ENCODE measurements around the gene CERS1. TPM values are rescaled to one million over a fixed set of nuclear protein-coding genes. Genes with fewer than 3 reads are reported as not detected.

CERS1 gene
- total RNA-seq, 1 experiment from 2014 or later: 0.96 TPM

- H3K9me3 ChIP-seq (ENCODE audit: control insufficient read depth in 1 of 2, insufficient read depth in 1 of 2, low read depth in 1 of 2, low read length in 2 of 2): no peaks in the 10 kb centered on the region
- no peak overlapping the region for H3K9ac ChIP-seq (ENCODE audit: low read length)
- no peaks in the 10 kb centered on the region for H4K20me1 ChIP-seq (ENCODE audit: insufficient read depth)
- peaks cover 6 to 15% of the 10 kb centered on the region in 2 experiments; a peak in 3 of 4 replicates for H3K4me1 ChIP-seq (ENCODE audit: control insufficient read depth in 1 of 2, insufficient read depth in 2 of 2, low read length in 2 of 2)
- H3K79me2 ChIP-seq (ENCODE audit: insufficient read depth, low read length): no peaks in the 10 kb centered on the region
- intact Hi-C loops (cut with micrococcal nuclease): no loop called here
- peak overlapping the region; percentile 39; the same call in 1 of the 2 replicates for H3K27ac ChIP-seq (ENCODE audit: low read depth, low read length)
- peak overlapping the region; percentile 74 for H3K4me2 ChIP-seq (ENCODE audit: low read length)
- CTCF ChIA-PET: no interaction called here
- H2AFZ ChIP-seq (ENCODE audit: low read depth, low read length, poor library complexity, severe bottlenecking): no peak overlapping the region
- H3K4me3 ChIP-seq (replicated peaks in 1 of 2; ENCODE audit: low read depth in 1 of 2, low read length in 2 of 2): peak overlapping the region in 1 of 2 experiments; percentile 18; a peak in 1 of 4 replicates
- RAD21 ChIA-PET (ENCODE audit: low non-redundant PET in 1 of 2, low total read pairs in 2 of 2, uncharacterized antibody in 2 of 2, unreplicated experiment in 2 of 2): no interaction called here
- H3K27me3 ChIP-seq (ENCODE audit: insufficient read depth, low read length): no peaks in the 10 kb centered on the region
- BruUV-seq (replicated peaks): no TSS peak
- ATAC-seq (peak; percentile 91), DNase-seq (ENCODE audit: low read depth, low spot score) (peak; percentile 58)
- no peaks in the 10 kb centered on the region for H3K9me2 ChIP-seq (ENCODE audit: insufficient read depth)
- TF ChIP-seq POLR2AphosphoS5 (IDR thresholded peaks at IDR 0.05; ENCODE audit: low read depth, low read length): peak; percentile 24; the same call in 1 of the 2 replicates
- TF ChIP-seq ZBTB33 (IDR thresholded peaks at IDR 0.05; ENCODE audit: extremely low read depth, insufficient replicate concordance, low read length): no peak
- no peak for TF ChIP-seq RAD21 (IDR thresholded peaks at IDR 0.05; ENCODE audit: low read depth)
- POLR2A ChIA-PET: no interaction called here
- peaks cover 12 to 21% of the 10 kb centered on the region in 2 experiments; a peak in 3 of 4 replicates for H3K36me3 ChIP-seq (ENCODE audit: control insufficient read depth in 1 of 2, insufficient read depth in 2 of 2, low read length in 2 of 2)
Measured at GRCh38 chr19:18932216-18932841, 36.4 kb upstream of the CERS1 start.

- Histone ChIP-seq H3K9ac (ENCODE audit: low read length) (no peak overlapping the region), H3K4me1 (ENCODE audit: control insufficient read depth in 1 of 2, insufficient read depth in 2 of 2, low read length in 2 of 2) (peaks cover 6 to 15% of the 10 kb centered on the region in 2 experiments; a peak in 3 of 4 replicates), H3K27me3 (ENCODE audit: insufficient read depth, low read length) (no peaks in the 10 kb centered on the region), H4K20me1 (ENCODE audit: insufficient read depth) (no peaks in the 10 kb centered on the region), H3K79me2 (ENCODE audit: insufficient read depth, low read length) (no peaks in the 10 kb centered on the region), H3K36me3 (ENCODE audit: control insufficient read depth in 1 of 2, insufficient read depth in 2 of 2, low read length in 2 of 2) (peaks cover 14 to 25% of the 10 kb centered on the region in 2 experiments; a peak in 3 of 4 replicates), H3K4me2 (ENCODE audit: low read length) (peak overlapping the region; percentile 17; the same call in 1 of the 2 replicates), H3K9me3 (ENCODE audit: control insufficient read depth in 1 of 2, insufficient read depth in 1 of 2, low read depth in 1 of 2, low read length in 2 of 2) (no peaks in the 10 kb centered on the region), H3K4me3 (replicated peaks in 1 of 2; ENCODE audit: low read depth in 1 of 2, low read length in 2 of 2) (no peak overlapping the region), H3K9me2 (ENCODE audit: insufficient read depth) (no peaks in the 10 kb centered on the region), H2AFZ (ENCODE audit: low read depth, low read length, poor library complexity, severe bottlenecking) (no peak overlapping the region), H3K27ac (ENCODE audit: low read depth, low read length) (peak overlapping the region; percentile 26; the same call in 1 of the 2 replicates)
- ChIA-PET CTCF (no interaction called here), POLR2A (no interaction called here), RAD21 (ENCODE audit: low non-redundant PET in 1 of 2, low total read pairs in 2 of 2, uncharacterized antibody in 2 of 2, unreplicated experiment in 2 of 2) (no interaction called here)
- TF ChIP-seq FOSL1 (IDR thresholded peaks at IDR 0.05; ENCODE audit: low read depth): no peak
- no peak for TF ChIP-seq JUND (IDR thresholded peaks at IDR 0.05)
- TF ChIP-seq SIN3A (IDR thresholded peaks at IDR 0.05; ENCODE audit: low read depth): no peak
- no peak for TF ChIP-seq CEBPB (IDR thresholded peaks at IDR 0.05; ENCODE audit: low read depth)
- TF ChIP-seq SRF (IDR thresholded peaks at IDR 0.05; ENCODE audit: low read depth): no peak
- no peak for TF ChIP-seq EZH2 (IDR thresholded peaks at IDR 0.05)
- TF ChIP-seq EZH2phosphoT487 (IDR thresholded peaks at IDR 0.05; ENCODE audit: borderline replicate concordance): no peak
- TF ChIP-seq CTCF (IDR thresholded peaks at IDR 0.05 in 2 of 3, conservative IDR thresholded peaks at IDR 0.05 in 1 of 3; ENCODE audit: borderline replicate concordance in 1 of 3, insufficient read depth in 1 of 3, low read depth in 2 of 3, low read length in 2 of 3): no peak
- ATAC-seq (no peak), DNase-seq (ENCODE audit: low read depth, low spot score) (no peak)
- intact Hi-C loops (cut with micrococcal nuclease): no loop called here
- no TSS peak for BruUV-seq (replicated peaks)
Measured at GRCh38 chr19:18931316-18932162, 35.6 kb upstream of the CERS1 start.

All from HCT116 (cell line).